PFSK-1 (cell line): ENCODE results near the gene RYK.

Experiments used
- POLR2AphosphoS5 ChIP-seq: IDR thresholded peaks from 2 replicates; pipeline ENCODE4 v1.6.1; 2012; ENCODE audit warnings: low read depth, mild to moderate bottlenecking, control low read depth, low read length, moderate library complexity
- SIN3A ChIP-seq: IDR thresholded peaks from 2 replicates; pipeline ENCODE4 v1.6.1; 2012; ENCODE audit warnings: mild to moderate bottlenecking, low read length, moderate library complexity, borderline replicate concordance; ENCODE audit not compliant: insufficient read depth
- TF ChIP-seq, protein P1 (sequence below), 2 experiments: IDR thresholded peaks; 2 replicates each; pipeline versions ENCODE4 v1.6.1 to v1.8.0; 2011 to 2012; ENCODE audit warnings: low read depth in 2 of 2, low read length in 2 of 2, control low read depth in 1 of 2, inconsistent platforms in 1 of 2, mild to moderate bottlenecking in 1 of 2, moderate library complexity in 1 of 2; ENCODE audit not compliant: insufficient read depth in 1 of 2

DNA sequence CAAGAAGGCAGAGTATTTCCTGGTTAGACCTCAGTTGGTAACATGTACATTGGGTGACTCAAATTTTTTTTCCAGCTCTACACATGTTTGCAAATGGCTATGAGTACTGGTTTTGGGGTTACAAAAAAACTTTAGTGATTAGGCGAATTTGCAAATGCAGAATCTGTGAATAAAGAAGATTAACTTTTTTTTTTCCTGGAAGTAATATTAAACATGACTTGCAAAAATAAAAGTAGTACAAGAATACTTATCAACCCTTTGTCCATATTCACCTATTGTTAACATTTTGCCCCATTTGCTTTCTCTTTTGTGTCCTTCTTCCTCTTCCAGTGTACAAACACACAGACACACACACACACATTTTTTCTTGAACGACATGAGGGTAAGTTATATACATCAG lies 47.6 kb upstream of the RYK start:
- TF ChIP-seq, protein P1, sequence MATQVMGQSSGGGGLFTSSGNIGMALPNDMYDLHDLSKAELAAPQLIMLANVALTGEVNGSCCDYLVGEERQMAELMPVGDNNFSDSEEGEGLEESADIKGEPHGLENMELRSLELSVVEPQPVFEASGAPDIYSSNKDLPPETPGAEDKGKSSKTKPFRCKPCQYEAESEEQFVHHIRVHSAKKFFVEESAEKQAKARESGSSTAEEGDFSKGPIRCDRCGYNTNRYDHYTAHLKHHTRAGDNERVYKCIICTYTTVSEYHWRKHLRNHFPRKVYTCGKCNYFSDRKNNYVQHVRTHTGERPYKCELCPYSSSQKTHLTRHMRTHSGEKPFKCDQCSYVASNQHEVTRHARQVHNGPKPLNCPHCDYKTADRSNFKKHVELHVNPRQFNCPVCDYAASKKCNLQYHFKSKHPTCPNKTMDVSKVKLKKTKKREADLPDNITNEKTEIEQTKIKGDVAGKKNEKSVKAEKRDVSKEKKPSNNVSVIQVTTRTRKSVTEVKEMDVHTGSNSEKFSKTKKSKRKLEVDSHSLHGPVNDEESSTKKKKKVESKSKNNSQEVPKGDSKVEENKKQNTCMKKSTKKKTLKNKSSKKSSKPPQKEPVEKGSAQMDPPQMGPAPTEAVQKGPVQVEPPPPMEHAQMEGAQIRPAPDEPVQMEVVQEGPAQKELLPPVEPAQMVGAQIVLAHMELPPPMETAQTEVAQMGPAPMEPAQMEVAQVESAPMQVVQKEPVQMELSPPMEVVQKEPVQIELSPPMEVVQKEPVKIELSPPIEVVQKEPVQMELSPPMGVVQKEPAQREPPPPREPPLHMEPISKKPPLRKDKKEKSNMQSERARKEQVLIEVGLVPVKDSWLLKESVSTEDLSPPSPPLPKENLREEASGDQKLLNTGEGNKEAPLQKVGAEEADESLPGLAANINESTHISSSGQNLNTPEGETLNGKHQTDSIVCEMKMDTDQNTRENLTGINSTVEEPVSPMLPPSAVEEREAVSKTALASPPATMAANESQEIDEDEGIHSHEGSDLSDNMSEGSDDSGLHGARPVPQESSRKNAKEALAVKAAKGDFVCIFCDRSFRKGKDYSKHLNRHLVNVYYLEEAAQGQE (IDR thresholded peaks at IDR 0.05; ENCODE audit: insufficient read depth in 1 of 2, low read depth in 2 of 2, low read length in 2 of 2), result no peak
- no peak for TF ChIP-seq POLR2AphosphoS5
- TF ChIP-seq SIN3A, result no peak
